SK-N-MC (cell line): ENCODE data around the gene CELA1.
"Not testable (repeated sequence)": the region's sequence is repeated elsewhere in the genome, so short reads cannot be mapped to it uniquely, and the experiment has no call there.

Source experiments
- DNase-seq: peaks from one replicate; pipeline ENCODE4 v3.0.0-alpha.2; 2011; ENCODE audit warnings: low read depth, low spot score
- H3K27ac ChIP-seq: fragments of 200-600 bp; sonication (generic); 2 replicates; pipeline ENCODE4 v1.5.1; 2016; ENCODE audit warnings: mixed run types
- H3K36me3 ChIP-seq: fragments of 200-600 bp; sonication (generic); 2 replicates; pipeline ENCODE4 v1.6.1; 2017; ENCODE audit warnings: antibody characterized with exemption, low read length, mixed read lengths; ENCODE audit not compliant: insufficient read depth
- H3K4me3 ChIP-seq: fragments of 200-600 bp; sonication (generic); 2 replicates; pipeline ENCODE4 v1.5.1; 2016
- H3K9ac ChIP-seq: fragments of 200-600 bp; sonication (generic); 2 replicates; pipeline ENCODE4 v1.8.0; 2017; ENCODE audit warnings: mixed run types, mixed read lengths; ENCODE audit not compliant: insufficient read length
- H3K9me3 ChIP-seq: fragments of 200-600 bp; sonication (generic); 2 replicates; pipeline ENCODE4 v1.6.1; 2017; ENCODE audit warnings: low read depth, mild to moderate bottlenecking, antibody characterized with exemption, low read length, moderate library complexity, mixed read lengths
- EZH2 ChIP-seq: fragments of 200-600 bp; sonication (generic); IDR thresholded peaks from one replicate; pipeline ENCODE4 v1.6.1; 2017; ENCODE audit warnings: antibody characterized with exemption
- FOXP2 ChIP-seq: optimal IDR thresholded peaks from 2 replicates; pipeline ENCODE3; 2011; ENCODE audit warnings: mild to moderate bottlenecking, moderate library complexity; ENCODE audit not compliant: insufficient read depth; ENCODE audit errors: extremely low read length, control extremely low read depth
- POLR2AphosphoS5 ChIP-seq: IDR thresholded peaks from 2 replicates; pipeline ENCODE4 v1.6.1; 2012; ENCODE audit warnings: mild to moderate bottlenecking, low read depth, low read length, borderline replicate concordance

Gene CELA1

GRCh38 chr12:51293696-51294095 lies 52.8 kb downstream of the CELA1 start:
- Histone ChIP-seq H3K4me3 (no peak overlapping the region), H3K27ac (no peak overlapping the region), H3K36me3 (no peaks in the 10 kb centered on the region), H3K9me3 (no peaks in the 10 kb centered on the region), H3K9ac (no peak overlapping the region)
- TF ChIP-seq FOXP2 (no peak), EZH2 (no peak), POLR2AphosphoS5 (no peak)
- no peak for DNase-seq

- not testable (repeated sequence) for DNase-seq, H3K9ac ChIP-seq, H3K27ac ChIP-seq, H3K36me3 ChIP-seq, H3K4me3 ChIP-seq, H3K9me3 ChIP-seq
Measured at GRCh38 chr12:51291603-51292513, 54.6 kb downstream of the CELA1 start.

GRCh38 chr12:51285843-51286242 lies 60.6 kb downstream of the CELA1 start:
- no peak for DNase-seq
- no peaks in the 10 kb centered on the region for H3K9me3 ChIP-seq
- no peaks in the 10 kb centered on the region for H3K36me3 ChIP-seq
- no peak overlapping the region for H3K9ac ChIP-seq
- no peak for TF ChIP-seq EZH2
- TF ChIP-seq FOXP2 = no peak
- TF ChIP-seq POLR2AphosphoS5 = no peak
- H3K27ac ChIP-seq = no peak overlapping the region
- H3K4me3 ChIP-seq = no peak overlapping the region

- DNase-seq = no peak
- Histone ChIP-seq H3K9ac (no peak overlapping the region), H3K4me3 (no peak overlapping the region), H3K36me3 (no peaks in the 10 kb centered on the region), H3K27ac (no peak overlapping the region), H3K9me3 (no peaks in the 10 kb centered on the region)
- TF ChIP-seq POLR2AphosphoS5 (no peak), EZH2 (no peak), FOXP2 (no peak)
Measured at GRCh38 chr12:51281202-51281924, 65.1 kb downstream of the CELA1 start.
